Keratinocyte (primary cell): Measurements from ENCODE around the gene DAPK2.

ENCODE experiments used
- EZH2 ChIP-seq: IDR thresholded peaks from one replicate; pipeline ENCODE4 v1.6.1; 2012; ENCODE audit warnings: inconsistent platforms, mild to moderate bottlenecking, low read length, moderate library complexity
- TF ChIP-seq, protein P1 (sequence below), 3 experiments: IDR thresholded peaks in 1 of 3; conservative IDR thresholded peaks in 1 of 3; optimal IDR thresholded peaks in 1 of 3; 2 replicates in 2 of 3; 3 replicates in 1 of 3; pipeline versions ENCODE3 to v1.5.1; 2011; ENCODE audit warnings: low read length in 3 of 3, mild to moderate bottlenecking in 3 of 3, moderate library complexity in 2 of 3, control low read depth in 1 of 3, inconsistent platforms in 1 of 3; ENCODE audit not compliant: insufficient read depth in 2 of 3; ENCODE audit errors: extremely low read depth in 1 of 3

DNA sequence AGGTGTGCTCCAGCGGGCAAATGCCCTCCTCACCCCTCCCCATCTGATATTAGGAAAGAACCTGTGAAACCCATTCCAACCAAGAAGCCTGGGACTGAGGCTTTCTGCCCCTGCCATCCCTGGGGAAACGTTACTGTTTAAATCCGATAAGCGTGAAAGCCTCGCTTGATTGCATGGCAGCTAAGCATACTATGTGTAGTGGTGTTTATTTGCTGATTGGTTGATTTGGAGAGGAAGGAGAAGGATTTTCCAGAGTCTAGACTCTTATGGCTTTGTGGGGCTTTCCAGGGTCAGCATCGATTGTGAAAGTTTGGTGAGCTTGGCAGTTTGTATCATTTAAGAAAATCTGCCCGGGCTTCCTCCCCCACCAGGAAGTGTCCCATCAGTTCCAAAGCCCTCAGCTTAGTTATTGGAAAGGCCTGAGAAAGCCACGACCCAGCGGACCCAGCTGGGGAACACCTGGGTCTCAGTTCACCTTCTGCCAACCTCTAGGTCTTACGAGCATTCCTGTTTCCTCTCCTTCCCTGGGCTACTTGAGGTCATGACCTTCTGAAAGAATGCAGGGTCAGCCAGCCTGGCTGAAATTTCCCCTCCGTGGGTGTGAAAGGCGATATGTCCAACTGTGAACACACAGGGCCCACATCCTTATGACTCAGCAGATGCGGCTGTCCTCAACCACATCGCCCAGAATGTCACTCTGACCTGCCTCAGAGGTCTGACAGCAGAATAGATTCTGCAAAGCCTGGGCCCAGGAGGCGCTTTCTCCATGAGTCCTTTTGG lies 149.8 kb downstream of the DAPK2 start:
- no peak for TF ChIP-seq EZH2
- TF ChIP-seq, protein P1, sequence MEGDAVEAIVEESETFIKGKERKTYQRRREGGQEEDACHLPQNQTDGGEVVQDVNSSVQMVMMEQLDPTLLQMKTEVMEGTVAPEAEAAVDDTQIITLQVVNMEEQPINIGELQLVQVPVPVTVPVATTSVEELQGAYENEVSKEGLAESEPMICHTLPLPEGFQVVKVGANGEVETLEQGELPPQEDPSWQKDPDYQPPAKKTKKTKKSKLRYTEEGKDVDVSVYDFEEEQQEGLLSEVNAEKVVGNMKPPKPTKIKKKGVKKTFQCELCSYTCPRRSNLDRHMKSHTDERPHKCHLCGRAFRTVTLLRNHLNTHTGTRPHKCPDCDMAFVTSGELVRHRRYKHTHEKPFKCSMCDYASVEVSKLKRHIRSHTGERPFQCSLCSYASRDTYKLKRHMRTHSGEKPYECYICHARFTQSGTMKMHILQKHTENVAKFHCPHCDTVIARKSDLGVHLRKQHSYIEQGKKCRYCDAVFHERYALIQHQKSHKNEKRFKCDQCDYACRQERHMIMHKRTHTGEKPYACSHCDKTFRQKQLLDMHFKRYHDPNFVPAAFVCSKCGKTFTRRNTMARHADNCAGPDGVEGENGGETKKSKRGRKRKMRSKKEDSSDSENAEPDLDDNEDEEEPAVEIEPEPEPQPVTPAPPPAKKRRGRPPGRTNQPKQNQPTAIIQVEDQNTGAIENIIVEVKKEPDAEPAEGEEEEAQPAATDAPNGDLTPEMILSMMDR (optimal IDR thresholded peaks at IDR 0.05 in 1 of 3, IDR thresholded peaks at IDR 0.05 in 1 of 3, conservative IDR thresholded peaks at IDR 0.05 in 1 of 3; ENCODE audit: extremely low read depth in 1 of 3, insufficient read depth in 2 of 3, low read length in 3 of 3), result no peak
